HG03521 (cell line): Measurements from ENCODE around the gene PRMT2.
"Not testable (repeated sequence)": the region's sequence is repeated elsewhere in the genome, so short reads cannot be mapped to it uniquely, and the experiment has no call there.

Experiments used
- ATAC-seq: cut with Tn5 transposase; IDR thresholded peaks from one replicate; pipeline ENCODE4 v1.9.1; 2021; ENCODE audit warnings: mild to moderate bottlenecking, moderate library complexity; ENCODE audit not compliant: unreplicated experiment

Gene PRMT2

DNA sequence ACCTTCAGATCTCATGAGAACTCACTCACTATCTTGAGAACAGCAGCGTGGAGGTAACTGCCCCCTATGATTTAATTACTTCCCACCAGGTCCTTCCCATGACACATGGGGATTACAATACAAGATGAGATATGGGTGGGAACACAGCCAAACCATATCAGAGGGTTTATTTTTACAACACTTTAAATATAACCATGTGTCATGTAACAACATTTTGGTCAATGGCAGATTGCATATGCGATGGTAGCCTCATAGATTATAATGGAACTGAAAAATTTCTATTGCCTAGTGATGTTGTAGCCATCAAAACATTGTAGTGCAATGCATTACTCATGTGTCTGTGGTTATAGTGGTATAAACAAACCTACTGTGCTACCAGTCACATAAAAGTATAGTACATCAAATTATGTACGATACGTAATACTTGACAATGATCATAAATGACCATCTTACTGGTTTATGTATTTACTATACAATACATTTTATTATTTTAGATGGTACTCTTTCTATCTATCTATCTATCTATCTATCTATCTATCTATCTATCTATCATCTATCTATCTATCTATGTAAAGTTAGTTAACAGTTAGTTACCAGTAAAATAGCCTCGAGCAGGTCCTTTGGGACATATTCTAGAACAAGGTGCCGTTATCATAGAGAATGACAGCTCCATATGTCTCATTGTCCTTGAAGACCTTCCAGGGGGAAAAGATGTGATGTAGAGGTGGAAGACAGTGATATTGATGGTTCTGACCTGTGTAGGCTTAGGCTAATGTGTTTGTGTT is 18.0 kb upstream of the PRMT2 start:
- no peak for ATAC-seq

DNA sequence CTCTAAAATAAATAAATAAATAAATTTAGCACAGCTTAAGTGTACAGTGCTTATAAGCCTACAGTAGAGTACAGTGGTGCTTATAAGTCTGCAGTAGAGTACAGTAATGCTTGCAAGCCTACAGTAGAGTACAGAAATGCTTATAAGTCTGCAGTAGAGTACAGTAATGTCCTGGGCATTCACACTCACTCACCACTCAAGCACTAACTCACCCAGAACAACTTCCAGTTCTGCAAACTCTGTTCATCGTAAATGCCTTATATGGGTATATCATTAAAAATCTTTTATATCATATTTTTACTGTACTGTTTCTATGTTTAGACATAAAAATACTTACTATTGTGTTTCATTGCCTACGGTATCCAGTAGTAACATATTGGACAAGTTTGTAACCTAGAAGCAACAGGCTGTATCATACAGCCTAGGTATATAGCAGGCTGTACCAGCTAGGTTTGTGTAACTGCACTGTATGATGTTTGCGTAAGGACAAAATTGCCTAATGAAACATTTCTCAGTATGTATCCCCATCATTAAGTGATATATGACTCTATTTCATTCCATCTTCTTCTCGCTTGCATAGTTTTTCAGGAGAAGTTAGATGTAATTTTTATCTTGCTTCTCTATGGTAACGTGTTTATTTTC is 16.6 kb upstream of the PRMT2 start:
- ATAC-seq: no peak

DNA sequence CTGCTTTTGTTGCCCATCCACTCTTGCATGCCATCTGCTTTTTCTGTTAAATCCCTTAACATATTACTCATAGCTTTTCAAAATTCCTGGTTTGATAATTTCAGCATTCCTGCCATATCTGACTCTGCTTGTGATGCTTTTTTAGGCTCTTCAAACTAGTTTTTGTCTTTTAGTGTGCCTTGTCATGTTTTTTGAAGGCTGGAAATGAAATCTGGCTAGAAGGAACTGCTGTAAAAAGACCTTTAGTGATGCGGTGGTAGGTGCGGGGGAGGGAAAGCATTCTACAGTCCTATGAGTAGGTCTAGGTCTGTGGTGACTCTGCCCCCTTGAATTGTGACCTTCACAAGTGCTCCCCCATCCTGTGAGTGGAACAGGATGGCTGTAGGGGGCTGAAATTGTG is 15.6 kb upstream of the PRMT2 start:
- ATAC-seq: no peak

- no peak for ATAC-seq
These were observed 14.6 kb upstream of the PRMT2 start for GRCh38 chr21:46620846-46621245.

- no peak for ATAC-seq
These were observed 13.9 kb upstream of the PRMT2 start for GRCh38 chr21:46621457-46622182.

DNA sequence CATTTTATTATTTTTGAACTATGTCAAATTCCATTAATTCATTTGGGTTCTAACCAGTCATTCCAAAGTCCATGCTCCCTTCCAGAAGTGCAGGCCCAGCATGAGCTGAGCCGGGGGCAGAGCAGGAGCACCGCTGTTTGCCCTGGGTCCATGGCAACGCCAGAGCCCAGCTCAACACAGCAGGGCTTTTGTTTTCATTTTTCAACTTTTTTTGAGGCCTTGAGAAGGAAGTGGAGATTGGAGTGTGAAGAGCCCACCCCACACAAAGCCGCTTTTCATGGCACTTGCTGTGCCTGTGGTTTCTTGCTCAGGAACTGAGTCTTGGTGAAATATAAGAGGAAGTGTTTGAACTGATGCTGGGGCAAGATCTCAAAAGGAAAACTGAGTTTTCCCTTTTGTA is 13.2 kb upstream of the PRMT2 start:
- ATAC-seq: no peak

GRCh38 chr21:46624050-46624449 is 11.4 kb upstream of the PRMT2 start:
- no peak for ATAC-seq

GRCh38 chr21:46625759-46626158 is 9.7 kb upstream of the PRMT2 start:
- ATAC-seq: no peak

GRCh38 chr21:46626536-46626935 is 8.9 kb upstream of the PRMT2 start:
- ATAC-seq: no peak

DNA sequence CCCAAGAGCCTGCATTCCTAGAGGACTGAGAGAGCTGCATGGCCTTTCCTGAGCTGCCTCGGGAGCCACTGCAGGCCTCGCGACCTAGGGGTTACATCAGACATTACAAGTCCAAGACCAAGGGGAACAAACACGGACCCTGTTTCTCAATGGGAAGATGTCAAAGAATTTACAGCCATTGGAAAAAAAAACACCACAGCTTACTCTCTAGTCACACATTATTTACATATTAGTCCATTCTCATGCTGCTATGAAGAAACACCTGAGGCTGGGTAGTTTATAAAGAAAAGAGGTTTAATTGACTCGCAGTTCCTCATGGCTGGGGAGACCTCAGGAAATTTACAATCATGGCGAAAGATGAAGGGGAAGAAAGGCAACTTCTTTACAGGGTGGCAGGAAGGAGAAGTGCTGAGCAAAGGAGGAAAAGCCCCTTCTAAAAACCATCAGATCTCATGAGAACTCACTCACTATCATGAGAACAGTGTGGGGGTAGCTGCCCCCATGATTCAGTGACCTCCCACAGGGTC is 8.4 kb upstream of the PRMT2 start:
- ATAC-seq: no peak

DNA sequence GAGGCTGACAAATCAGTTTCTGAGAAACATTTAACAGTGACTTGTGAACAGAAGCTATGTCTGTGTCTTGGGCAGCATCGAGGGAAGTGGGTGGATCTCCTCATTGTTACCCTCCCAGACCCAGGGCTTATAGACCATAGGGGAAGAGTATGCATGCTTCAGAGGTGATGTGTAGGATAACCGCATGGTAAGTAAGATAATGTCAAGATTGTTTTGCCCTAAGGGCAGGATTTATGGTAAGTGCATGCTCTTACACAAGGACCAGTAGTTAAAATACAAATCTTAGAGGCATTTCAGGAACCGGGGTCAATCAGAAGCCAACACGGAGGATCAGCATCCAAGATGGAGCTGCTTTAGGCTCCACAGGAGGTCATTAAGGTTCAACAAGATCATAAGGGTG is 7.7 kb upstream of the PRMT2 start:
- no peak for ATAC-seq

DNA sequence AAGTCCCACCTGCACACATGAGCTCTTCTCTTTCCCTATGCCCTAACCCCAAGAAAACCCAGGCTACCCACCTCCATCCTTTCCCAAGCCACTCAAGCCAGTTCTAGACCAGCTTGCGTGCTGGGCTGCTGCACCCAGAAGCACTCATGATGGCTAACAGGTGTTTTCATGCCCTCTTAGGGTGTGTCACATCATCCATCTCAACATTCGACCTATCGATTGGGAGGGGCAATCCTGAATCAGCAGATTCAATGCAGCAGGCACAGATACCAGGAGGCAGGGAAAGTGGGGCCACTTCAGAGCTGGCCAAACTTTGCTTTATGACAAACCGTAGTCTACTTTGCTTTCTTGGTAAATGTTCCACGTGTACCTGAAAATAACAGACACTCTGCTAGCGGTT is 6.6 kb upstream of the PRMT2 start:
- ATAC-seq: no peak

GRCh38 chr21:46630915-46631314 is 4.6 kb upstream of the PRMT2 start:
- not testable (repeated sequence) for ATAC-seq

GRCh38 chr21:46633566-46633965 is 1.9 kb upstream of the PRMT2 start:
- ATAC-seq: no peak

DNA sequence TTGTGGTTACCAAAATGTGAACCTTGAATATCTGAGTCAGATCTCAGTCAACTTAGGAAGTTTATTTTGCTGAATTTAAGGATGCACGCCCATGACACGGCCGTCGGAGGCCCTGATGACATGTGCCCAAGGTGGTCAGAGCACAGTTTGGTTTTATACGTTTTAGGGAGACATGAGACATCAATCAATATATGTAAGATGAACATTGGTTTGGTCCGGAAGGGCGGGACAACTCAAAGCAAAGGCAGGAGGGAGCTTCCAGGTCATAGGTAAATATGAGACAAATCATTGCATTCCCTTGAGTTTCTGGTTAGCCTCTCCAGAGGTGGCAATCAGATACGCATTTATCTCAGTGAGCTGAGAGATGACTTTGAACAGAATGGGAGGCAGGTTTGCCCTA is 1.0 kb upstream of the PRMT2 start:
- ATAC-seq: no peak

DNA sequence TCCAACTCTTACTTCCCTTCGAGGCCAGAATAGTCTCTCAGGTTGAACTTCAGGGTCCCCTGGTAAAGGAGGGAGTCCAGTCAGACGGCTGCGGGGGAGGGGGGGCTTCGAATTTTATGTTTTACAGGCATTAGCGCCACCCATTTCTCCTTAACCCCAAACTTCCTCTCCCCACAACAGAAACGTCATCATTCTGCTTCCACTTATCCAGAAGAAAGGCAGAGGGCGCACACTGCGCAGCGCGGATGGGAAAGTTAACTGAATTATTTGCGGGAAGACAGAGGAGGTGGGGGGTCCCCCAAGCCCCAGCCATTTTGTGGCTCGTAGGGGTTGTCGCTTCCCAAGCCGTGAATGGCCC is 529 bp upstream of the PRMT2 start:
- no peak for ATAC-seq

DNA sequence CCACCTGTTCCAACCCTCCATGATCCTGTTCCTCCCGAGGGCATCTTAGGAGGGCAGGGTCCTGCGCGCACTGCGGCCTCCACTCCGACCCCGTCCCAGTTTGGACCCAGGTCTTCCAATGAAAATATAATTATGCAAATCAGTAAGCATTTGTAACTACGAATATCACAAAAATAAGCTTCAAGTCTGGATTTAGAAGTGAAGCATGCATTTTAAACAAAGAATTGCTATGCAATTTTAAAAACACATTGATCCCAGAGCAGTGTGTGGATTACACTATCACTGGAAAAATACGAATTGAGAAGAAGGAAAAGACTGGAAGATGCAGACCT is 673 bp downstream of the PRMT2 start:
- ATAC-seq: no peak

DNA sequence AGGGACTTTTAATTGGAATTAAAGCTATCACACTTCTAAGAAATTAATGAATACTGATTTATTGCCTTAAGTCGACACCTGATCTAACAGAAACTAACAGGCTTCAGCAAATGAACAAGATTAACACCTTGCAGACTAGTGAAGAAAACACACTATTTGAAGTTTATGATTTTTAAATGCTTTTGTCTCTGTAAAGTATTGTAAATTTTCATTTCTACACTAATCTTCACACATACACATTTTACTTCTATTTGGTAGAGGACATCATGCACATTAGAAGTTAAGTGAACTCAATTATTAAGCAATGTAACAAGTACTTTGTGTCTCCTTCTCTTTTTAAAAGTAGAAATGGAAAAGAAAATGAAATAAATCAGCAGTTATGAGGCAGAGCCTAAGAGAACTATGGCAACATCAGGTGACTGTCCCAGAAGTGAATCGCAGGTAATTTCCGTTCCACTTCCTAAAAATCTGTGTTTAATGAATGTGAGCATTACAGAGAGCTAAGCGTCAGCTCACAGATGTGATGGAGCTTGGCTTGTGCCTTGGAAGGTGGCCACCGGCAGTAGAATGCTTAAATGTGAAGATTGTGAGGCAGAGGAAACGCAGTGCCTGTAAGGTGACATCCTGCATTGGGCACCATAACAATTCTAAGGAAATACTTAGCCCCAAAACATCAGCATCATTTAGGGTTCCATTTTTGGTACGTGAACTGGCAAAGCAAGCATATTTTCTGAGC is 1.2 kb downstream of the PRMT2 start:
- ATAC-seq: no peak

GRCh38 chr21:46637952-46638746 is 2.7 kb downstream of the PRMT2 start:
- ATAC-seq: no peak
